ENCODE data around the gene KIF26A.

KIF26A gene

GRCh38 chr14:104221071-104221625 lies 82.8 kb downstream of the KIF26A start:
- H3K4me3 ChIP-seq (ENCODE audit: low read depth, low read length): no peak overlapping the region
- TF ChIP-seq CTCF (IDR thresholded peaks at IDR 0.05; ENCODE audit: low read depth, low read length) (no peak), POLR2A (IDR thresholded peaks at IDR 0.05; ENCODE audit: extremely low read depth, insufficient read length) (no peak), MAX (IDR thresholded peaks at IDR 0.05; ENCODE audit: low read depth, low read length) (no peak), MYC (IDR thresholded peaks at IDR 0.05; ENCODE audit: low read depth, low read length) (no peak)
- DNase-seq (ENCODE audit: low read depth): no peak

GRCh38 chr14:104221636-104222369 lies 83.4 kb downstream of the KIF26A start:
- DNase-seq (ENCODE audit: low read depth): no peak
- H3K4me3 ChIP-seq (ENCODE audit: low read depth, low read length): no peak overlapping the region
- no peak for TF ChIP-seq MAX (IDR thresholded peaks at IDR 0.05; ENCODE audit: low read depth, low read length)

- H3K4me3 ChIP-seq (ENCODE audit: low read depth, low read length): no peak overlapping the region
- DNase-seq (ENCODE audit: low read depth): no peak
- TF ChIP-seq POLR2A (IDR thresholded peaks at IDR 0.05; ENCODE audit: extremely low read depth, insufficient read length) (no peak), MYC (IDR thresholded peaks at IDR 0.05; ENCODE audit: low read depth, low read length) (no peak), CTCF (IDR thresholded peaks at IDR 0.05; ENCODE audit: low read depth, low read length) (no peak), MAX (IDR thresholded peaks at IDR 0.05; ENCODE audit: low read depth, low read length) (no peak)
Measured at GRCh38 chr14:104222396-104223036, 84.1 kb downstream of the KIF26A start.

GRCh38 chr14:104223101-104224041 lies 85.0 kb downstream of the KIF26A start:
- no peak overlapping the region for H3K4me3 ChIP-seq (ENCODE audit: low read depth, low read length)
- TF ChIP-seq POLR2A (IDR thresholded peaks at IDR 0.05; ENCODE audit: extremely low read depth, insufficient read length): no peak
- no peak for TF ChIP-seq MAX (IDR thresholded peaks at IDR 0.05; ENCODE audit: low read depth, low read length)
- no peak for TF ChIP-seq CTCF (IDR thresholded peaks at IDR 0.05; ENCODE audit: low read depth, low read length)
- TF ChIP-seq MYC (IDR thresholded peaks at IDR 0.05; ENCODE audit: low read depth, low read length): no peak
- no peak for DNase-seq (ENCODE audit: low read depth)

GRCh38 chr14:104224131-104224505 lies 85.7 kb downstream of the KIF26A start:
- no peak for DNase-seq (ENCODE audit: low read depth)
- TF ChIP-seq MYC (IDR thresholded peaks at IDR 0.05; ENCODE audit: low read depth, low read length) (no peak), POLR2A (IDR thresholded peaks at IDR 0.05; ENCODE audit: extremely low read depth, insufficient read length) (no peak), MAX (IDR thresholded peaks at IDR 0.05; ENCODE audit: low read depth, low read length) (no peak), CTCF (IDR thresholded peaks at IDR 0.05; ENCODE audit: low read depth, low read length) (no peak)
- H3K4me3 ChIP-seq (ENCODE audit: low read depth, low read length): no peak overlapping the region
